ENCODE measurements around the gene PCDHGB4.
"Not testable (repeated sequence)": the region's sequence is repeated elsewhere in the genome, so short reads cannot be mapped to it uniquely, and the experiment has no call there.

Gene PCDHGB4

GRCh38 chr5:141382469-141383294 is 4.8 kb upstream of the PCDHGB4 start, which contains the start of gene PCDHGA7:
TSS of gene PCDHGA7 (plus strand) at chr5:141382742. CDS start at chr5:141382900, 158 bp downstream.
- no peak for TF ChIP-seq POLR2A (IDR thresholded peaks at IDR 0.05; ENCODE audit: low read length)
- TF ChIP-seq GATA1 (IDR thresholded peaks at IDR 0.05; ENCODE audit: low read depth, low read length) = no peak
- no peak for DNase-seq

GRCh38 chr5:141383345-141383744 is 4.2 kb upstream of the PCDHGB4 start:
- TF ChIP-seq GATA1 (IDR thresholded peaks at IDR 0.05; ENCODE audit: low read depth, low read length) (no peak), POLR2A (IDR thresholded peaks at IDR 0.05; ENCODE audit: low read length) (no peak)

GRCh38 chr5:141384471-141385267 is 2.8 kb upstream of the PCDHGB4 start:
- no peak for DNase-seq

More at GRCh38 chr5:141383345-141383744, 4.2 kb upstream of the PCDHGB4 start:
- DNase-seq = no peak

GRCh38 chr5:141388661-141389060 is 1.2 kb downstream of the PCDHGB4 start:
- DNase-seq = no peak
- TF ChIP-seq POLR2A (IDR thresholded peaks at IDR 0.05; ENCODE audit: low read length) (no peak), GATA1 (IDR thresholded peaks at IDR 0.05; ENCODE audit: low read depth, low read length) (no peak)

More at GRCh38 chr5:141384471-141385267, 2.8 kb upstream of the PCDHGB4 start:
- TF ChIP-seq POLR2A (IDR thresholded peaks at IDR 0.05; ENCODE audit: low read length) = no peak
- no peak for TF ChIP-seq GATA1 (IDR thresholded peaks at IDR 0.05; ENCODE audit: low read depth, low read length)

- DNase-seq = no peak
- TF ChIP-seq POLR2A (IDR thresholded peaks at IDR 0.05; ENCODE audit: low read length) (no peak), GATA1 (IDR thresholded peaks at IDR 0.05; ENCODE audit: low read depth, low read length) (no peak)
Observed at GRCh38 chr5:141389153-141390042, 1.9 kb downstream of the PCDHGB4 start.

GRCh38 chr5:141392429-141393198 is 5.1 kb downstream of the PCDHGB4 start, which contains the start of gene PCDHGA8:
TSS of gene PCDHGA8 (plus strand) at chr5:141392633. CDS start at chr5:141392814, 181 bp downstream.
- no peak for DNase-seq
- TF ChIP-seq POLR2A (IDR thresholded peaks at IDR 0.05; ENCODE audit: low read length) (no peak), GATA1 (IDR thresholded peaks at IDR 0.05; ENCODE audit: low read depth, low read length) (no peak)

- TF ChIP-seq GATA1 (IDR thresholded peaks at IDR 0.05; ENCODE audit: low read depth, low read length) (no peak), POLR2A (IDR thresholded peaks at IDR 0.05; ENCODE audit: low read length) (no peak)
- no peak for DNase-seq
Observed at GRCh38 chr5:141393267-141393666, 5.8 kb downstream of the PCDHGB4 start.

GRCh38 chr5:141394401-141395187 is 7.1 kb downstream of the PCDHGB4 start:
- DNase-seq = not testable (repeated sequence)

GRCh38 chr5:141397756-141398551 is 10.5 kb downstream of the PCDHGB4 start, which contains the start of gene PCDHGB5:
TSS of gene PCDHGB5 (plus strand) at chr5:141397947. CDS start at chr5:141398128, 181 bp downstream.
- DNase-seq = peak; percentile 13 to 21

GRCh38 chr5:141398608-141399007 is 11.1 kb downstream of the PCDHGB4 start:
- TF ChIP-seq POLR2A (IDR thresholded peaks at IDR 0.05; ENCODE audit: low read length) (no peak), GATA1 (IDR thresholded peaks at IDR 0.05; ENCODE audit: low read depth, low read length) (no peak)
- no peak for DNase-seq

GRCh38 chr5:141399555-141400258 is 12.2 kb downstream of the PCDHGB4 start:
- no peak for DNase-seq
- TF ChIP-seq GATA1 (IDR thresholded peaks at IDR 0.05; ENCODE audit: low read depth, low read length) (no peak), POLR2A (IDR thresholded peaks at IDR 0.05; ENCODE audit: low read length) (no peak)

All from erythroblast (primary cell).